Endothelial cell of umbilical vein (primary cell): Measurements from ENCODE around the gene PRKCB. TPM values are rescaled to one million over a fixed set of nuclear protein-coding genes. Genes with fewer than 3 reads are reported as not detected.

Experiments used
- BruUV-seq: library from RNA; stranded (reverse); fragments of 400-500 nt; replicated peaks from 2 replicates; lab custom pipeline; 2021; lab: Mats Ljungman, UMichigan
- CTCF ChIA-PET: fragments of 300-600, 350-600 bp; sonication (Branson Sonifier 250); formaldehyde crosslinking; loops from one replicate; lab custom pipeline; 2021; ENCODE audit warnings: antibody characterized with exemption, inconsistent platforms; lab: Charles Lee
- POLR2A ChIA-PET: fragments of 300-600, 350-600 bp; sonication (Branson Sonifier 250); formaldehyde crosslinking; loops from one replicate; lab custom pipeline; 2021; ENCODE audit warnings: antibody characterized with exemption, inconsistent platforms; lab: Charles Lee
- DNase-seq: peaks from one replicate; pipeline ENCODE4 v3.0.0-alpha.2; 2011; ENCODE audit warnings: low read depth, low spot score
- FAIRE-seq: peaks from 2 replicates; lab custom pipeline; 2011; peaks lifted over from hg19 to GRCh38; lab: Jason Lieb, UNC
- H2AFZ ChIP-seq: 2 replicates; pipeline ENCODE4 v1.6.0; 2012; ENCODE audit warnings: low read depth, low read length, control low read depth, inconsistent platforms
- H3K27ac ChIP-seq: 2 replicates; pipeline ENCODE4 v1.5.1; 2011; ENCODE audit warnings: low read depth, mild to moderate bottlenecking, control low read depth, low read length, moderate library complexity; ENCODE audit not compliant: insufficient read depth
- H3K27me3 ChIP-seq, 2 experiments: 2 replicates each; pipeline versions ENCODE4 v1.6.0 to v1.6.1; 2011; ENCODE audit warnings: low read length in 2 of 2, mixed read lengths in 1 of 2; ENCODE audit not compliant: control insufficient read depth in 2 of 2, insufficient read depth in 2 of 2
- H3K36me3 ChIP-seq, 2 experiments: 2 replicates in 1 of 2; 3 replicates in 1 of 2; pipeline ENCODE4 v1.5.1; 2011; ENCODE audit warnings: low read length in 2 of 2, mild to moderate bottlenecking in 1 of 2, moderate library complexity in 1 of 2; ENCODE audit not compliant: control insufficient read depth in 2 of 2, insufficient read depth in 2 of 2; ENCODE audit errors: extremely low read depth in 1 of 2
- H3K4me1 ChIP-seq: 3 replicates; pipeline ENCODE4 v1.5.1; 2011; ENCODE audit warnings: mild to moderate bottlenecking, low read length; ENCODE audit not compliant: control insufficient read depth, insufficient read depth; ENCODE audit errors: extremely low read depth
- H3K4me2 ChIP-seq: 2 replicates; pipeline ENCODE4 v1.6.1; 2011; ENCODE audit warnings: low read length, control low read depth, mixed read lengths; ENCODE audit not compliant: insufficient read depth
- H3K4me3 ChIP-seq, 3 experiments: fragments of 200-600 bp in 1 of 3; sonication (generic), shearing (Covaris generic) in 1 of 3; replicated peaks in 1 of 3; 2 replicates each; pipeline ENCODE4 v1.5.1; 2011 to 2016; ENCODE audit warnings: control low read depth in 3 of 3, low read length in 3 of 3, mild to moderate bottlenecking in 2 of 3, inconsistent platforms in 1 of 3, low read depth in 1 of 3, moderate library complexity in 1 of 3; ENCODE audit not compliant: insufficient read depth in 1 of 3
- H3K79me2 ChIP-seq: 2 replicates; pipeline ENCODE4 v1.6.0; 2012; ENCODE audit warnings: low read length, inconsistent platforms; ENCODE audit not compliant: control insufficient read depth, insufficient read depth
- H3K9ac ChIP-seq: replicated peaks from 2 replicates; pipeline ENCODE3; 2011; ENCODE audit warnings: low read length, control low read depth; ENCODE audit not compliant: insufficient read depth; ENCODE audit errors: extremely low read depth
- H3K9me1 ChIP-seq: replicated peaks from 3 replicates; pipeline ENCODE4 v1.6.0; 2011; ENCODE audit warnings: mild to moderate bottlenecking, low read length; ENCODE audit not compliant: control insufficient read depth, insufficient read depth; ENCODE audit errors: extremely low read depth
- H3K9me3 ChIP-seq: replicated peaks from 2 replicates; pipeline ENCODE4 v1.5.1; 2012; ENCODE audit warnings: low read length, inconsistent platforms; ENCODE audit not compliant: control insufficient read depth, insufficient read depth
- H4K20me1 ChIP-seq: replicated peaks from 2 replicates; pipeline ENCODE3; 2011; ENCODE audit warnings: mild to moderate bottlenecking, low read length; ENCODE audit not compliant: control insufficient read depth, insufficient read depth; ENCODE audit errors: extremely low read depth
- EZH2 ChIP-seq: IDR thresholded peaks from 2 replicates; pipeline ENCODE4 v1.6.1; 2012; ENCODE audit warnings: borderline replicate concordance, low read depth, mild to moderate bottlenecking, moderate library complexity, low read length, inconsistent platforms; ENCODE audit not compliant: severe bottlenecking
- FOS ChIP-seq: IDR thresholded peaks from 2 replicates; pipeline ENCODE4 v1.6.1; 2011; ENCODE audit warnings: mild to moderate bottlenecking, low read length, moderate library complexity, borderline replicate concordance; ENCODE audit not compliant: insufficient read depth
- GATA2 ChIP-seq: IDR thresholded peaks from 2 replicates; pipeline ENCODE4 v1.7.0; 2011; ENCODE audit warnings: low read depth, mild to moderate bottlenecking, moderate library complexity, mixed read lengths, low read length; ENCODE audit not compliant: insufficient read length, insufficient read depth
- JUN ChIP-seq: IDR thresholded peaks from 2 replicates; pipeline ENCODE4 v1.6.1; 2011; ENCODE audit warnings: borderline replicate concordance, low read depth; ENCODE audit not compliant: insufficient read length, insufficient read depth
- MYC ChIP-seq: IDR thresholded peaks from one replicate; pipeline ENCODE4 v1.6.1; 2011; ENCODE audit warnings: mild to moderate bottlenecking, low read depth, low read length
- POLR2A ChIP-seq: IDR thresholded peaks from 2 replicates; pipeline ENCODE4 v1.6.1; 2012; ENCODE audit warnings: low read depth, mild to moderate bottlenecking, control low read depth, low read length
- POLR2AphosphoS5 ChIP-seq: IDR thresholded peaks from 2 replicates; pipeline ENCODE4 v1.6.1; 2012; ENCODE audit warnings: low read depth, mild to moderate bottlenecking, control low read depth, low read length, moderate library complexity; ENCODE audit not compliant: insufficient read depth
- dilution Hi-C: fragments of 300-500 bp; cut with MboI; formaldehyde crosslinking; loops from one replicate; pipeline ENCODE4 v1.15.0; 2019; ENCODE audit warnings: low sequenced_read_pairs; ENCODE audit not compliant: extremely low pct_ligation_motif_present
- intact Hi-C: fragments of 100-400 bp; cut with micrococcal nuclease; formaldehyde crosslinking; loops from one replicate; pipeline ENCODE4 v1.10.0; 2022
- polyA plus RNA-seq, 4 experiments: library from polyadenylated mRNA; depleted of rRNA in 3 of 4; stranded (reverse) in 3 of 4; unstranded in 1 of 4; fragments of >200 nt; gene quantifications; 2 replicates each; pipeline versions ENCODE4 v1.2.1 to v1.2.3, GENCODE V29; 2011 to 2012; ENCODE audit warnings: missing spikeins in 1 of 4
- total RNA-seq: library from RNA; stranded (reverse); gene quantifications from 2 replicates; pipeline ENCODE4 v1.2.3, GENCODE V29; 2021
- TF ChIP-seq, protein P1 (sequence below), 2 donors: IDR thresholded peaks; 1 replicate in 1 of 2; 2 replicates in 1 of 2; pipeline ENCODE4 v1.5.1; 2011; ENCODE audit warnings: low read length in 2 of 2, mild to moderate bottlenecking in 2 of 2, moderate library complexity in 2 of 2, control low read depth in 1 of 2, inconsistent platforms in 1 of 2, low read depth in 1 of 2; ENCODE audit not compliant: insufficient read depth in 1 of 2; ENCODE audit errors: extremely low read depth in 1 of 2
- TF ChIP-seq, protein P2 (sequence below): IDR thresholded peaks from 2 replicates; pipeline ENCODE4 v1.6.1; 2011; ENCODE audit not compliant: insufficient read depth, insufficient read length

Gene PRKCB
- total and polyA plus RNA-seq, 2 donors (not counting 3 experiments of a cell fraction or from before 2014, with no cell fraction given) = 0.01 TPM; not detected in 1

DNA sequence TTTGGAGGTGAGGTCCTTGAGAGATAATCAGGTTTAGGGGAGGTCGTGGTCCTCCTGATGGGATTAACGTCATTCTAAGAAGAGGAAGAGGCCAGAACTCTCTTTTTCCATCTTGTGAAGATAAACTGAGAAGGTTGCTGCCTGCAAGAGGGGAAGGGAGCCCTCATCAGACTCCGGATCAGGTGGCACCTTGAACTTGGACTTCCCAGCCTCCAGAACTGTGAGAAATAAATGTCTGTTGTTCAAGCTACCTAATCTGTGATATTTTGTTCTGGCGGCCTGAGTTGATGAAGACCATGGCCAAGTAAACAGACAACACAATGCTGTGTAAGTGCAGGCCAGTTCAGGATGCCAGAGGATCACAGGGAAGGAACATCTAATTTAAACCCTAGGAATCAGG is 10.9 kb upstream of the PRKCB start:
- Histone ChIP-seq H3K4me2 (no peak overlapping the region), H3K36me3 (no peaks in the 10 kb centered on the region), H4K20me1 (no peaks in the 10 kb centered on the region), H3K27ac (no peak overlapping the region), H3K4me1 (no peaks in the 10 kb centered on the region), H3K27me3 (no peaks in the 10 kb centered on the region), H3K9me3 (no peaks in the 10 kb centered on the region), H3K4me3 (no peak overlapping the region), H3K9me1 (no peaks in the 10 kb centered on the region), H3K79me2 (no peaks in the 10 kb centered on the region), H3K9ac (no peak overlapping the region), H2AFZ (no peak overlapping the region)
- dilution Hi-C loops (no loop called here), intact Hi-C loops (no loop called here)
- ChIA-PET POLR2A (no interaction called here), CTCF (no interaction called here)
- TF ChIP-seq MYC = no peak
- no peak for TF ChIP-seq POLR2A
- no peak for TF ChIP-seq FOS
- TF ChIP-seq, protein P1, sequence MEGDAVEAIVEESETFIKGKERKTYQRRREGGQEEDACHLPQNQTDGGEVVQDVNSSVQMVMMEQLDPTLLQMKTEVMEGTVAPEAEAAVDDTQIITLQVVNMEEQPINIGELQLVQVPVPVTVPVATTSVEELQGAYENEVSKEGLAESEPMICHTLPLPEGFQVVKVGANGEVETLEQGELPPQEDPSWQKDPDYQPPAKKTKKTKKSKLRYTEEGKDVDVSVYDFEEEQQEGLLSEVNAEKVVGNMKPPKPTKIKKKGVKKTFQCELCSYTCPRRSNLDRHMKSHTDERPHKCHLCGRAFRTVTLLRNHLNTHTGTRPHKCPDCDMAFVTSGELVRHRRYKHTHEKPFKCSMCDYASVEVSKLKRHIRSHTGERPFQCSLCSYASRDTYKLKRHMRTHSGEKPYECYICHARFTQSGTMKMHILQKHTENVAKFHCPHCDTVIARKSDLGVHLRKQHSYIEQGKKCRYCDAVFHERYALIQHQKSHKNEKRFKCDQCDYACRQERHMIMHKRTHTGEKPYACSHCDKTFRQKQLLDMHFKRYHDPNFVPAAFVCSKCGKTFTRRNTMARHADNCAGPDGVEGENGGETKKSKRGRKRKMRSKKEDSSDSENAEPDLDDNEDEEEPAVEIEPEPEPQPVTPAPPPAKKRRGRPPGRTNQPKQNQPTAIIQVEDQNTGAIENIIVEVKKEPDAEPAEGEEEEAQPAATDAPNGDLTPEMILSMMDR (IDR thresholded peaks at IDR 0.05; ENCODE audit: extremely low read depth in 1 of 2, insufficient read depth in 1 of 2, low read depth in 1 of 2, low read length in 2 of 2) = no peak
- TF ChIP-seq POLR2AphosphoS5 = no peak
- TF ChIP-seq EZH2 = no peak
- TF ChIP-seq, protein P2, sequence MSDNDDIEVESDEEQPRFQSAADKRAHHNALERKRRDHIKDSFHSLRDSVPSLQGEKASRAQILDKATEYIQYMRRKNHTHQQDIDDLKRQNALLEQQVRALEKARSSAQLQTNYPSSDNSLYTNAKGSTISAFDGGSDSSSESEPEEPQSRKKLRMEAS = no peak
- TF ChIP-seq JUN = no peak
- TF ChIP-seq GATA2 = no peak
- no peak for FAIRE-seq
- no peak for DNase-seq
- no TSS peak for BruUV-seq
